Trophoblast cell (in vitro differentiated cells and primary cell): ENCODE data around the gene PRKACB.

Experiments used
- DNase-seq, 2 donors: peaks; one replicate each; pipeline ENCODE4 v3.0.0-alpha.2; 2016
- H2AFZ ChIP-seq: 2 replicates; pipeline ENCODE4 v1.6.1; 2013; ENCODE audit warnings: low read length, moderate library complexity, mild to moderate bottlenecking; ENCODE audit not compliant: insufficient read depth, poor library complexity
- H2AK5ac ChIP-seq: 2 replicates; pipeline ENCODE4 v1.6.1; 2013; ENCODE audit warnings: mild to moderate bottlenecking, low read length
- H2BK120ac ChIP-seq: 2 replicates; pipeline ENCODE4 v1.6.1; 2013; ENCODE audit warnings: low read length, mild to moderate bottlenecking, moderate library complexity; ENCODE audit not compliant: insufficient read depth, poor library complexity
- H2BK12ac ChIP-seq: 2 replicates; pipeline ENCODE4 v1.6.1; 2013; ENCODE audit warnings: mild to moderate bottlenecking, low read length, moderate library complexity
- H2BK5ac ChIP-seq: 2 replicates; pipeline ENCODE4 v1.6.1; 2013; ENCODE audit warnings: low read length, low read depth, moderate library complexity, mild to moderate bottlenecking; ENCODE audit not compliant: poor library complexity
- H3K14ac ChIP-seq: 2 replicates; pipeline ENCODE4 v1.6.1; 2013; ENCODE audit warnings: mild to moderate bottlenecking, low read length
- H3K18ac ChIP-seq: 2 replicates; pipeline ENCODE4 v1.6.1; 2013; ENCODE audit warnings: mild to moderate bottlenecking, low read length
- H3K23ac ChIP-seq: 2 replicates; pipeline ENCODE4 v1.6.1; 2013; ENCODE audit warnings: low read length
- H3K27ac ChIP-seq: 2 replicates; pipeline ENCODE4 v1.5.1; 2013; ENCODE audit warnings: low read depth, mild to moderate bottlenecking, inconsistent platforms, low read length, moderate library complexity
- H3K27me3 ChIP-seq: 2 replicates; pipeline ENCODE4 v1.6.1; 2013; ENCODE audit warnings: inconsistent platforms, mild to moderate bottlenecking, low read length, moderate library complexity; ENCODE audit not compliant: insufficient read depth
- H3K36me3 ChIP-seq, 2 experiments: 1 replicate in 1 of 2; 2 replicates in 1 of 2; pipeline ENCODE4 v1.6.1; 2013; ENCODE audit warnings: low read length in 2 of 2, mild to moderate bottlenecking in 2 of 2, moderate library complexity in 1 of 2; ENCODE audit not compliant: insufficient read depth in 2 of 2, control insufficient read depth in 1 of 2
- H3K4ac ChIP-seq: 2 replicates; pipeline ENCODE4 v1.6.1; 2013; ENCODE audit warnings: low read depth, mild to moderate bottlenecking, low read length, moderate library complexity
- H3K4me1 ChIP-seq, 2 experiments: 1 replicate in 1 of 2; 2 replicates in 1 of 2; pipeline ENCODE4 v1.6.1; 2013; ENCODE audit warnings: low read length in 2 of 2, mild to moderate bottlenecking in 2 of 2, moderate library complexity in 1 of 2; ENCODE audit not compliant: insufficient read depth in 2 of 2, control insufficient read depth in 1 of 2
- H3K4me2 ChIP-seq: 2 replicates; pipeline ENCODE4 v1.6.1; 2013; ENCODE audit warnings: inconsistent platforms, mild to moderate bottlenecking, low read length, moderate library complexity
- H3K4me3 ChIP-seq: 2 replicates; pipeline ENCODE4 v1.5.1; 2013; ENCODE audit warnings: mild to moderate bottlenecking, low read depth, low read length, inconsistent platforms
- H3K79me1 ChIP-seq: one replicate; pipeline ENCODE4 v1.6.1; 2013; ENCODE audit warnings: low read length
- H3K79me2 ChIP-seq: 2 replicates; pipeline ENCODE4 v1.6.1; 2013; ENCODE audit warnings: low read length, mild to moderate bottlenecking; ENCODE audit not compliant: control insufficient read depth, insufficient read depth, poor library complexity
- H3K9ac ChIP-seq: 2 replicates; pipeline ENCODE4 v1.6.1; 2013; ENCODE audit warnings: mild to moderate bottlenecking, low read length
- H3K9me3 ChIP-seq: 2 replicates; pipeline ENCODE4 v1.6.1; 2013; ENCODE audit warnings: low read depth, mild to moderate bottlenecking, control low read depth, inconsistent platforms, low read length; ENCODE audit not compliant: insufficient read depth
- H4K12ac ChIP-seq: 2 replicates; pipeline ENCODE4 v1.6.1; 2013; ENCODE audit warnings: low read depth, mild to moderate bottlenecking, low read length, moderate library complexity
- H4K8ac ChIP-seq: 2 replicates; pipeline ENCODE4 v1.6.1; 2013; ENCODE audit warnings: low read depth, mild to moderate bottlenecking, low read length, moderate library complexity
- H4K91ac ChIP-seq: one replicate; pipeline ENCODE4 v1.6.1; 2013; ENCODE audit warnings: low read depth, mild to moderate bottlenecking, low read length, moderate library complexity
- WGBS: extraction: QIAGEN DNeasy Blood & Tissue Kit; methylation state at CpG from one replicate; pipeline ENCODE4 v1.1.7; 2013; ENCODE audit warnings: missing lambda C conversion rate; ENCODE audit not compliant: insufficient read length, insufficient coverage; ENCODE audit errors: extremely low coverage; 5-methylcytosine and 5-hydroxymethylcytosine counted together

The PRKACB gene

GRCh38 chr1:84269306-84269705, 125.2 kb downstream of the PRKACB start:
- no peak overlapping the region for H2BK120ac ChIP-seq
- WGBS, result no CpG with 5 or more reads among the region's 2 CpGs
- no peak overlapping the region for H2AFZ ChIP-seq
- H2AK5ac ChIP-seq, result no peak overlapping the region
- H3K4me1 ChIP-seq, result no peaks in the 10 kb centered on the region
- H3K9me3 ChIP-seq, result no peaks in the 10 kb centered on the region
- H2BK12ac ChIP-seq, result no peak overlapping the region
- no peak overlapping the region for H3K4me2 ChIP-seq
- DNase-seq, result no peak
- no peak overlapping the region for H3K27ac ChIP-seq
- no peak overlapping the region for H3K4me3 ChIP-seq
- no peak overlapping the region for H4K12ac ChIP-seq
- H3K9ac ChIP-seq, result no peak overlapping the region
- H3K23ac ChIP-seq, result no peak overlapping the region
- no peaks in the 10 kb centered on the region for H3K79me1 ChIP-seq
- no peaks in the 10 kb centered on the region for H3K36me3 ChIP-seq
- no peak overlapping the region for H3K18ac ChIP-seq
- no peak overlapping the region for H4K91ac ChIP-seq
- H3K79me2 ChIP-seq, result no peaks in the 10 kb centered on the region
- H3K14ac ChIP-seq, result no peak overlapping the region
- H2BK5ac ChIP-seq, result no peak overlapping the region
- H3K27me3 ChIP-seq, result no peaks in the 10 kb centered on the region
- no peak overlapping the region for H3K4ac ChIP-seq
- H4K8ac ChIP-seq, result no peak overlapping the region

- no peaks in the 10 kb centered on the region for H3K4me1 ChIP-seq
- H2AK5ac ChIP-seq, result no peak overlapping the region
- no peak overlapping the region for H3K23ac ChIP-seq
- H3K4ac ChIP-seq, result no peak overlapping the region
- no peak overlapping the region for H2AFZ ChIP-seq
- H3K79me1 ChIP-seq, result no peaks in the 10 kb centered on the region
- H2BK12ac ChIP-seq, result no peak overlapping the region
- no peak overlapping the region for H4K91ac ChIP-seq
- H3K36me3 ChIP-seq, result no peaks in the 10 kb centered on the region
- no peak overlapping the region for H3K14ac ChIP-seq
- no peak overlapping the region for H4K8ac ChIP-seq
- no peak overlapping the region for H2BK5ac ChIP-seq
- H4K12ac ChIP-seq, result no peak overlapping the region
- no CpG with 5 or more reads among the region's 6 CpGs for WGBS
- DNase-seq, result no peak
- no peaks in the 10 kb centered on the region for H3K79me2 ChIP-seq
- no peak overlapping the region for H3K18ac ChIP-seq
- H2BK120ac ChIP-seq, result no peak overlapping the region
- H3K9ac ChIP-seq, result no peak overlapping the region
- H3K9me3 ChIP-seq, result no peaks in the 10 kb centered on the region
- no peaks in the 10 kb centered on the region for H3K27me3 ChIP-seq
- H3K4me2 ChIP-seq, result no peak overlapping the region
- H3K4me3 ChIP-seq, result no peak overlapping the region
- no peak overlapping the region for H3K27ac ChIP-seq
Measured at GRCh38 chr1:84271441-84272151, 127.5 kb downstream of the PRKACB start.

- no peak overlapping the region for H3K27ac ChIP-seq
- H3K79me2 ChIP-seq, result no peaks in the 10 kb centered on the region
- H2AK5ac ChIP-seq, result no peak overlapping the region
- H3K4me3 ChIP-seq, result no peak overlapping the region
- H2BK12ac ChIP-seq, result no peak overlapping the region
- no peaks in the 10 kb centered on the region for H3K36me3 ChIP-seq
- H3K79me1 ChIP-seq, result no peaks in the 10 kb centered on the region
- H3K4me2 ChIP-seq, result no peak overlapping the region
- no peak overlapping the region for H3K14ac ChIP-seq
- H3K18ac ChIP-seq, result no peak overlapping the region
- no peaks in the 10 kb centered on the region for H3K27me3 ChIP-seq
- no peak overlapping the region for H4K12ac ChIP-seq
- no peak overlapping the region for H3K9ac ChIP-seq
- H3K23ac ChIP-seq, result no peak overlapping the region
- no peak overlapping the region for H2AFZ ChIP-seq
- H3K9me3 ChIP-seq, result no peaks in the 10 kb centered on the region
- no CpG with 5 or more reads among the region's 1 CpG for WGBS
- H2BK5ac ChIP-seq, result no peak overlapping the region
- no peak overlapping the region for H3K4ac ChIP-seq
- no peaks in the 10 kb centered on the region for H3K4me1 ChIP-seq
- H2BK120ac ChIP-seq, result no peak overlapping the region
- no peak overlapping the region for H4K91ac ChIP-seq
- DNase-seq, result peak in 1 of 2 donors; percentile 35
- no peak overlapping the region for H4K8ac ChIP-seq
Measured at GRCh38 chr1:84272401-84272800, 128.3 kb downstream of the PRKACB start.

GRCh38 chr1:84277343-84278059, 133.4 kb downstream of the PRKACB start:
- no peaks in the 10 kb centered on the region for H3K27me3 ChIP-seq
- H3K4me1 ChIP-seq, result no peaks in the 10 kb centered on the region
- no peak overlapping the region for H3K23ac ChIP-seq
- no peaks in the 10 kb centered on the region for H3K36me3 ChIP-seq
- H2AK5ac ChIP-seq, result no peak overlapping the region
- no peaks in the 10 kb centered on the region for H3K79me2 ChIP-seq
- no peak overlapping the region for H3K4me2 ChIP-seq
- no peaks in the 10 kb centered on the region for H3K79me1 ChIP-seq
- no peak overlapping the region for H3K18ac ChIP-seq
- no peak overlapping the region for H3K4me3 ChIP-seq
- no peak overlapping the region for H2BK12ac ChIP-seq
- H4K8ac ChIP-seq, result no peak overlapping the region
- H2BK120ac ChIP-seq, result no peak overlapping the region
- H4K91ac ChIP-seq, result no peak overlapping the region
- DNase-seq, result no peak
- H3K4ac ChIP-seq, result no peak overlapping the region
- no CpG with 5 or more reads among the region's 1 CpG for WGBS
- no peaks in the 10 kb centered on the region for H3K9me3 ChIP-seq
- H3K27ac ChIP-seq, result no peak overlapping the region
- no peak overlapping the region for H2BK5ac ChIP-seq
- H2AFZ ChIP-seq, result no peak overlapping the region
- H4K12ac ChIP-seq, result no peak overlapping the region
- no peak overlapping the region for H3K14ac ChIP-seq
- H3K9ac ChIP-seq, result no peak overlapping the region
